NCI-H2227 (cell line): Measurements from ENCODE around the gene ILK.

ENCODE experiments used
- DNase-seq: peaks from one replicate; lab custom pipeline; 2025; ENCODE audit not compliant: unreplicated experiment; lab: John Stamatoyannopoulos, UW

ILK gene

GRCh38 chr11:6603287-6604080, at the start of gene ILK, which contains the start of gene RRP8:
ILK (plus strand) TSS chr11:6603774; CDS start chr11:6604272, 498 bp downstream.
RRP8 (minus strand) TSS chr11:6603616; CDS start chr11:6603502, 114 bp downstream.
- peak; percentile 96 for DNase-seq

GRCh38 chr11:6554828-6555706, 48.5 kb upstream of the ILK start:
- DNase-seq: no peak

GRCh38 chr11:6556139-6556949, 47.2 kb upstream of the ILK start:
- no peak for DNase-seq

GRCh38 chr11:6557063-6557462, 46.5 kb upstream of the ILK start:
- DNase-seq: no peak

GRCh38 chr11:6557761-6558674, 45.6 kb upstream of the ILK start:
- no peak for DNase-seq

- no peak for DNase-seq
These were observed 44.2 kb upstream of the ILK start for GRCh38 chr11:6559369-6559768.

GRCh38 chr11:6561288-6561687, 42.3 kb upstream of the ILK start:
- no peak for DNase-seq

GRCh38 chr11:6563121-6563619, 40.4 kb upstream of the ILK start:
- DNase-seq: no peak

- no peak for DNase-seq
These were observed 39.9 kb upstream of the ILK start for GRCh38 chr11:6563667-6564066.

GRCh38 chr11:6565325-6565724, 38.2 kb upstream of the ILK start:
- DNase-seq: no peak

GRCh38 chr11:6565988-6566703, 37.4 kb upstream of the ILK start:
- DNase-seq: no peak

- DNase-seq: no peak
These were observed 36.7 kb upstream of the ILK start for GRCh38 chr11:6566704-6567370.

- DNase-seq: no peak
These were observed 36.2 kb upstream of the ILK start for GRCh38 chr11:6567371-6567745.

- peak; percentile 39 for DNase-seq
These were observed 35.2 kb upstream of the ILK start for GRCh38 chr11:6568191-6568918.

- DNase-seq: no peak
These were observed 33.9 kb upstream of the ILK start for GRCh38 chr11:6569706-6570105.

- DNase-seq: no peak
These were observed 32.7 kb upstream of the ILK start for GRCh38 chr11:6570691-6571427.

GRCh38 chr11:6571434-6572008, 32.1 kb upstream of the ILK start:
- no peak for DNase-seq
